Small intestine (tissue), 7 donors: ENCODE results near the gene ARNT2. TPM values are rescaled to one million over a fixed set of nuclear protein-coding genes. Genes with fewer than 3 reads are reported as not detected.

Experiments
- DNase-seq, 2 donors: peaks; one replicate each; pipeline versions ENCODE4 v3.0.0 to v3.0.0-alpha.2; 2013
- FAIRE-seq: peaks from 2 replicates; lab custom pipeline; 2012; peaks lifted over from hg19 to GRCh38; lab: Jason Lieb, UNC
- H3K27ac ChIP-seq, 3 donors: one replicate each; pipeline ENCODE4 v1.5.1; 2013; ENCODE audit warnings: low read length in 2 of 3, mild to moderate bottlenecking in 2 of 3, control low read depth in 1 of 3, inconsistent platforms in 1 of 3, low read depth in 1 of 3, moderate library complexity in 1 of 3
- H3K27me3 ChIP-seq, 3 donors: one replicate each; pipeline ENCODE4 v1.6.1; 2013; ENCODE audit warnings: low read length in 3 of 3, inconsistent platforms in 1 of 3; ENCODE audit not compliant: control insufficient read depth in 3 of 3, insufficient read depth in 3 of 3
- H3K36me3 ChIP-seq, 3 donors: one replicate each; pipeline ENCODE4 v1.6.1; 2013; ENCODE audit warnings: low read length in 3 of 3, inconsistent platforms in 1 of 3, low read depth in 1 of 3, mild to moderate bottlenecking in 1 of 3, moderate library complexity in 1 of 3; ENCODE audit not compliant: control insufficient read depth in 3 of 3, insufficient read depth in 2 of 3
- H3K4me1 ChIP-seq, 3 donors: one replicate each; pipeline ENCODE4 v1.6.1; 2013; ENCODE audit warnings: low read length in 2 of 3, inconsistent platforms in 1 of 3, low read depth in 1 of 3, mild to moderate bottlenecking in 1 of 3, moderate library complexity in 1 of 3; ENCODE audit not compliant: control insufficient read depth in 3 of 3, insufficient read depth in 2 of 3
- H3K4me3 ChIP-seq, 3 donors: one replicate each; pipeline ENCODE4 v1.5.1; 2013; ENCODE audit warnings: low read length in 3 of 3, control low read depth in 1 of 3, inconsistent platforms in 1 of 3, low read depth in 1 of 3, mild to moderate bottlenecking in 1 of 3, moderate library complexity in 1 of 3
- H3K9me3 ChIP-seq, 2 donors: one replicate each; pipeline ENCODE4 v1.6.1; 2013; ENCODE audit warnings: low read depth in 1 of 2, low read length in 1 of 2; ENCODE audit not compliant: control insufficient read depth in 2 of 2, insufficient read depth in 1 of 2
- WGBS, 3 donors: extraction: QIAGEN DNeasy Blood & Tissue Kit; methylation state at CpG; one replicate each; pipeline ENCODE4 v1.1.7; 2013; 5-methylcytosine and 5-hydroxymethylcytosine counted together
- polyA plus RNA-seq, 4 donors: library from polyadenylated mRNA; stranded (reverse) in 3 of 4; unstranded in 1 of 4; fragments of 200-250 nt in 3 of 4; fragments of 120-200 nt in 1 of 4; gene quantifications; one replicate each; pipeline versions ENCODE4 v1.2.1 to v1.2.3, GENCODE V29; 2013
- donor health status: healthy with polysubstance abuse.
- donor health status: control.
- donor health status: control.
- donor health status: Bipolar disorder and iron deficiency.
- donor health status: healthy.

The ARNT2 gene
- polyA plus RNA-seq, 4 donors: 0.45 to 4.4 (median 2.4) TPM

- FAIRE-seq: no peak
- 87 to 98% (median 93%) methylated on average over 4 of the region's 4 CpGs for WGBS, 3 donors
Measured at GRCh38 chr15:80565988-80566387, 161.8 kb downstream of the ARNT2 start.

GRCh38 chr15:80567721-80568157 is 163.6 kb downstream of the ARNT2 start:
- FAIRE-seq (no peak), DNase-seq (peak; percentile 70 to 71)
- Histone ChIP-seq H3K27me3 (no peaks in the 10 kb centered on the region), H3K36me3 (peaks cover 0 to 5% (median 0%) of the 10 kb centered on the region in 3 donors), H3K4me3 (no peak overlapping the region), H3K4me1 (no peaks in the 10 kb centered on the region), H3K27ac (no peak overlapping the region), H3K9me3 (no peaks in the 10 kb centered on the region)
- 6 to 7% (median 7%) methylated on average over 5 of the region's 5 CpGs for WGBS, 3 donors

More at GRCh38 chr15:80565988-80566387, 161.8 kb downstream of the ARNT2 start:
- H3K9me3 ChIP-seq: no peaks in the 10 kb centered on the region
- H3K4me1 ChIP-seq: no peaks in the 10 kb centered on the region
- no peak overlapping the region for H3K4me3 ChIP-seq
- H3K27me3 ChIP-seq: no peaks in the 10 kb centered on the region
- H3K27ac ChIP-seq: no peak overlapping the region
- H3K36me3 ChIP-seq: peaks cover 0 to 5% (median 0%) of the 10 kb centered on the region in 3 donors
- DNase-seq: no peak

GRCh38 chr15:80568298-80568697 is 164.1 kb downstream of the ARNT2 start:
- Histone ChIP-seq H3K27me3 (no peaks in the 10 kb centered on the region), H3K4me3 (no peak overlapping the region), H3K27ac (no peak overlapping the region), H3K4me1 (no peaks in the 10 kb centered on the region), H3K9me3 (no peaks in the 10 kb centered on the region), H3K36me3 (peaks cover 0 to 5% (median 0%) of the 10 kb centered on the region in 3 donors)
- 74 to 78% (median 74%) methylated on average over 8 of the region's 8 CpGs for WGBS, 3 donors
- DNase-seq: no peak
- no peak for FAIRE-seq

- no peak for DNase-seq
- no peak overlapping the region for H3K27ac ChIP-seq
- no peak for FAIRE-seq
Measured at GRCh38 chr15:80568876-80569605, 164.9 kb downstream of the ARNT2 start.

DNA sequence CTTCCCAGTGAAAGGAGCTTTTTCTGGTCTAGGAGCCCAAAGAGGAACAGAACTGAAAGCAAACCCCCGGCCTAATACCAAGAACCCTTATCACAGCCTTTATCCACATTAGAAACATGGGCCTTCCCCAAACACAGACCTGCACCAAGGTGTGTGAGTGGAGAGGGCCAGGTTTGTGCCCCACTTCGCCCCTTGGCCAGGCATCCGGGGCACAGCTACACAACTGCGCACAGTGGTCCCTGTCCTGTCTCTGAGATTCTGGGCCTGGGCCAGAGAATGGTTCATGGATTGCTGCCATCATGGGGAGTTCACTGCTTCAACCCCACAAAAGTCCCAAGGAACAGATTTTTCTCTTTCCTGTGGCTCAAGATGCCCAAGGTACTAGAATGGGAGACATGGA is 165.5 kb downstream of the ARNT2 start:
- Histone ChIP-seq H3K4me3 (no peak overlapping the region), H3K27me3 (no peaks in the 10 kb centered on the region), H3K27ac (no peak overlapping the region), H3K36me3 (peaks cover 0 to 2% (median 0%) of the 10 kb centered on the region in 3 donors), H3K9me3 (no peaks in the 10 kb centered on the region), H3K4me1 (no peaks in the 10 kb centered on the region)
- FAIRE-seq (no peak), DNase-seq (no peak)
- WGBS, 3 donors: 93 to 96% (median 95%) methylated on average over 4 of the region's 4 CpGs

More at GRCh38 chr15:80568876-80569605, 164.9 kb downstream of the ARNT2 start:
- Histone ChIP-seq H3K36me3 (peaks cover 0 to 3% (median 0%) of the 10 kb centered on the region in 3 donors), H3K4me1 (no peaks in the 10 kb centered on the region), H3K9me3 (no peaks in the 10 kb centered on the region), H3K27me3 (no peaks in the 10 kb centered on the region), H3K4me3 (no peak overlapping the region)
- WGBS, 3 donors: 78 to 86% (median 84%) methylated on average over 20 of the region's 20 CpGs

- H3K9me3 ChIP-seq: no peaks in the 10 kb centered on the region
- peaks cover 0 to 5% (median 0%) of the 10 kb centered on the region in 3 donors for H3K36me3 ChIP-seq
- FAIRE-seq (no peak), DNase-seq (no peak)
- no peak overlapping the region for H3K27ac ChIP-seq
- WGBS, 3 donors: 79 to 80% (median 79%) methylated on average over 6 of the region's 6 CpGs
- H3K27me3 ChIP-seq: no peaks in the 10 kb centered on the region
- no peaks in the 10 kb centered on the region for H3K4me1 ChIP-seq
- H3K4me3 ChIP-seq: no peak overlapping the region
Measured at GRCh38 chr15:80570553-80570952, 166.4 kb downstream of the ARNT2 start.

DNA sequence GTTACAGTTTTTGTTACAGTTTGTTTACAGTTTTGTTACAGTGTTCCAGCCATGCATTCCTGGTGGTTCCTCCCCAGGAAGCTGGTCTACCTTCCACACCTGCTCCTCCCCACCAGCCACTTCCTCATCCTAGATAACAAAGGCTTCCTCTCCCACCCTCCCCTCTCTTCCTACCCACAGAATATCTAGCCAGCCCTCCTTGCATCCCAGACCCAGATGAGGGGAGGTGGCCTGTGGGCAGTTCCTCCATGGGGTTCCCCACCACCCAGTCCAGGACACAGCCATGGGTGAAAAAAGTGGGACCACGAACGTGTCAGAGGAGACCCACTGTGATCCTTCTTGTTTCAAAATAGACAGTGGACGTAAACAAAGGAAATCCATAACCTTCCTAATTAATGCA is 168.2 kb downstream of the ARNT2 start:
- Histone ChIP-seq H3K9me3 (no peaks in the 10 kb centered on the region), H3K4me1 (no peaks in the 10 kb centered on the region), H3K27ac (no peak overlapping the region), H3K27me3 (no peaks in the 10 kb centered on the region), H3K36me3 (peaks cover 0 to 10% (median 0%) of the 10 kb centered on the region in 3 donors), H3K4me3 (no peak overlapping the region)
- FAIRE-seq: no peak
- no peak for DNase-seq
- WGBS, 3 donors: 76 to 90% (median 88%) methylated on average over 3 of the region's 3 CpGs

GRCh38 chr15:80573606-80574005 is 169.4 kb downstream of the ARNT2 start:
- 64 to 75% (median 71%) methylated on average over 4 of the region's 4 CpGs for WGBS, 3 donors
- Histone ChIP-seq H3K36me3 (peaks cover 0 to 17% (median 0%) of the 10 kb centered on the region in 3 donors), H3K4me3 (no peak overlapping the region), H3K4me1 (no peaks in the 10 kb centered on the region), H3K27ac (no peak overlapping the region), H3K9me3 (no peaks in the 10 kb centered on the region), H3K27me3 (no peaks in the 10 kb centered on the region)
- DNase-seq (no peak), FAIRE-seq (no peak)
